ENCODE data around the gene ELMO1. TPM values are rescaled to one million over a fixed set of nuclear protein-coding genes. Genes with fewer than 3 reads are reported as not detected.
A peak's percentile ranks its signal among the peaks of the same experiment; 100 is the strongest.

Gene ELMO1
- total and polyA plus RNA-seq, 2 of the 13 experiments (the other 11 are each of a cell fraction or from before 2014, with no cell fraction given) = 0.11 to 0.17 TPM

GRCh38 chr7:36949711-36950600 lies 498.7 kb downstream of the ELMO1 start (continued):
- TF ChIP-seq, protein P1, sequence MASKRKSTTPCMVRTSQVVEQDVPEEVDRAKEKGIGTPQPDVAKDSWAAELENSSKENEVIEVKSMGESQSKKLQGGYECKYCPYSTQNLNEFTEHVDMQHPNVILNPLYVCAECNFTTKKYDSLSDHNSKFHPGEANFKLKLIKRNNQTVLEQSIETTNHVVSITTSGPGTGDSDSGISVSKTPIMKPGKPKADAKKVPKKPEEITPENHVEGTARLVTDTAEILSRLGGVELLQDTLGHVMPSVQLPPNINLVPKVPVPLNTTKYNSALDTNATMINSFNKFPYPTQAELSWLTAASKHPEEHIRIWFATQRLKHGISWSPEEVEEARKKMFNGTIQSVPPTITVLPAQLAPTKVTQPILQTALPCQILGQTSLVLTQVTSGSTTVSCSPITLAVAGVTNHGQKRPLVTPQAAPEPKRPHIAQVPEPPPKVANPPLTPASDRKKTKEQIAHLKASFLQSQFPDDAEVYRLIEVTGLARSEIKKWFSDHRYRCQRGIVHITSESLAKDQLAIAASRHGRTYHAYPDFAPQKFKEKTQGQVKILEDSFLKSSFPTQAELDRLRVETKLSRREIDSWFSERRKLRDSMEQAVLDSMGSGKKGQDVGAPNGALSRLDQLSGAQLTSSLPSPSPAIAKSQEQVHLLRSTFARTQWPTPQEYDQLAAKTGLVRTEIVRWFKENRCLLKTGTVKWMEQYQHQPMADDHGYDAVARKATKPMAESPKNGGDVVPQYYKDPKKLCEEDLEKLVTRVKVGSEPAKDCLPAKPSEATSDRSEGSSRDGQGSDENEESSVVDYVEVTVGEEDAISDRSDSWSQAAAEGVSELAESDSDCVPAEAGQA (IDR thresholded peaks at IDR 0.05; ENCODE audit: low read depth) = no peak
- TF ChIP-seq, protein P1 (CRISPR knock-in tag; IDR thresholded peaks at IDR 0.05; ENCODE audit: borderline replicate concordance) = no peak
- TF ChIP-seq ZNF446 (CRISPR knock-in tag; IDR thresholded peaks at IDR 0.05) (no peak), ZNF10 (CRISPR knock-in tag; IDR thresholded peaks at IDR 0.05; ENCODE audit: borderline replicate concordance, low read depth) (no peak), MAZ (IDR thresholded peaks at IDR 0.05; ENCODE audit: borderline replicate concordance, low read depth, low read length) (no peak), MAZ (CRISPR knock-in tag; IDR thresholded peaks at IDR 0.05; ENCODE audit: low read depth) (no peak; the same call in 1 of the 2 replicates), ERF (CRISPR knock-in tag; IDR thresholded peaks at IDR 0.05) (peak; percentile 58; the same call in 1 of the 2 replicates), MTERF4 (CRISPR knock-in tag; IDR thresholded peaks at IDR 0.05) (no peak), SP5 (CRISPR knock-in tag; IDR thresholded peaks at IDR 0.05; ENCODE audit: borderline replicate concordance, low read depth) (peak; percentile 95), JUN (CRISPR knock-in tag; IDR thresholded peaks at IDR 0.05) (peak; percentile 58; the same call in 1 of the 2 replicates), ZNF720 (CRISPR knock-in tag; IDR thresholded peaks at IDR 0.05) (no peak), JDP2 (CRISPR knock-in tag; IDR thresholded peaks at IDR 0.05; ENCODE audit: borderline replicate concordance) (no peak), ZNF451 (CRISPR knock-in tag; IDR thresholded peaks at IDR 0.05) (peak; percentile 41; the same call in 1 of the 2 replicates), MAF1 (CRISPR knock-in tag; IDR thresholded peaks at IDR 0.05; ENCODE audit: borderline replicate concordance) (no peak), FOXK2 (IDR thresholded peaks at IDR 0.05) (no peak), ZNF792 (CRISPR knock-in tag; IDR thresholded peaks at IDR 0.05) (peak; percentile 52; the same call in 1 of the 2 replicates)
- TF ChIP-seq, protein P2, sequence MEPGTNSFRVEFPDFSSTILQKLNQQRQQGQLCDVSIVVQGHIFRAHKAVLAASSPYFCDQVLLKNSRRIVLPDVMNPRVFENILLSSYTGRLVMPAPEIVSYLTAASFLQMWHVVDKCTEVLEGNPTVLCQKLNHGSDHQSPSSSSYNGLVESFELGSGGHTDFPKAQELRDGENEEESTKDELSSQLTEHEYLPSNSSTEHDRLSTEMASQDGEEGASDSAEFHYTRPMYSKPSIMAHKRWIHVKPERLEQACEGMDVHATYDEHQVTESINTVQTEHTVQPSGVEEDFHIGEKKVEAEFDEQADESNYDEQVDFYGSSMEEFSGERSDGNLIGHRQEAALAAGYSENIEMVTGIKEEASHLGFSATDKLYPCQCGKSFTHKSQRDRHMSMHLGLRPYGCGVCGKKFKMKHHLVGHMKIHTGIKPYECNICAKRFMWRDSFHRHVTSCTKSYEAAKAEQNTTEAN (CRISPR knock-in tag; conservative IDR thresholded peaks at IDR 0.05) = peak; percentile 81
- TF ChIP-seq, protein P3, sequence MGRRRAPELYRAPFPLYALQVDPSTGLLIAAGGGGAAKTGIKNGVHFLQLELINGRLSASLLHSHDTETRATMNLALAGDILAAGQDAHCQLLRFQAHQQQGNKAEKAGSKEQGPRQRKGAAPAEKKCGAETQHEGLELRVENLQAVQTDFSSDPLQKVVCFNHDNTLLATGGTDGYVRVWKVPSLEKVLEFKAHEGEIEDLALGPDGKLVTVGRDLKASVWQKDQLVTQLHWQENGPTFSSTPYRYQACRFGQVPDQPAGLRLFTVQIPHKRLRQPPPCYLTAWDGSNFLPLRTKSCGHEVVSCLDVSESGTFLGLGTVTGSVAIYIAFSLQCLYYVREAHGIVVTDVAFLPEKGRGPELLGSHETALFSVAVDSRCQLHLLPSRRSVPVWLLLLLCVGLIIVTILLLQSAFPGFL (CRISPR knock-in tag; IDR thresholded peaks at IDR 0.05) = no peak
- TF ChIP-seq, protein P4, sequence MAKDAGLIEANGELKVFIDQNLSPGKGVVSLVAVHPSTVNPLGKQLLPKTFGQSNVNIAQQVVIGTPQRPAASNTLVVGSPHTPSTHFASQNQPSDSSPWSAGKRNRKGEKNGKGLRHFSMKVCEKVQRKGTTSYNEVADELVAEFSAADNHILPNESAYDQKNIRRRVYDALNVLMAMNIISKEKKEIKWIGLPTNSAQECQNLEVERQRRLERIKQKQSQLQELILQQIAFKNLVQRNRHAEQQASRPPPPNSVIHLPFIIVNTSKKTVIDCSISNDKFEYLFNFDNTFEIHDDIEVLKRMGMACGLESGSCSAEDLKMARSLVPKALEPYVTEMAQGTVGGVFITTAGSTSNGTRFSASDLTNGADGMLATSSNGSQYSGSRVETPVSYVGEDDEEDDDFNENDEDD (CRISPR knock-in tag; IDR thresholded peaks at IDR 0.05; ENCODE audit: borderline replicate concordance) = 0 out of 2 replicates have a peak, but pooled peaks have one; percentile 45

All from HepG2 (cell line).